WTC11 (cell line): ENCODE data around the gene KRTAP5-2. TPM values are rescaled to one million over a fixed set of nuclear protein-coding genes. Genes with fewer than 3 reads are reported as not detected.

ENCODE experiments used
- ATAC-seq: fragments of 200-7000 bp; cut with Tn5 transposase; 2 replicates; pipeline ENCODE4 v1.10.0; 2021; ENCODE audit warnings: mild to moderate bottlenecking, moderate library complexity
- CTCF ChIA-PET: fragments of 300-600 bp; sonication (Branson Sonifier 250); formaldehyde crosslinking; loops from one replicate; lab custom pipeline; 2021; ENCODE audit warnings: antibody characterized with exemption; lab: Charles Lee
- POLR2A ChIA-PET: fragments of 350-600 bp; sonication (Branson Sonifier 250); formaldehyde crosslinking; loops from one replicate; lab custom pipeline; 2021; ENCODE audit warnings: antibody characterized with exemption; lab: Charles Lee
- DNase-seq: peaks from one replicate; pipeline ENCODE4 v3.0.0; 2021; ENCODE audit warnings: low spot score
- H3K27ac Mint-ChIP-seq: 2 replicates; pipeline ENCODE4 v1.8.0; 2021; ENCODE audit warnings: mixed read lengths
- H3K27me3 Mint-ChIP-seq: 2 replicates; pipeline ENCODE4 v1.8.0; 2021; ENCODE audit warnings: low read depth, mild to moderate bottlenecking, moderate library complexity, mixed read lengths
- H3K36me3 Mint-ChIP-seq: 2 replicates; pipeline ENCODE4 v1.8.0; 2021; ENCODE audit warnings: mixed read lengths
- H3K4me1 Mint-ChIP-seq: 2 replicates; pipeline ENCODE4 v1.8.0; 2022; ENCODE audit warnings: mixed read lengths
- H3K4me3 Mint-ChIP-seq: 2 replicates; pipeline ENCODE4 v1.8.0; 2021; ENCODE audit warnings: mild to moderate bottlenecking, moderate library complexity, mixed read lengths
- H3K9me3 Mint-ChIP-seq: 2 replicates; pipeline ENCODE4 v1.8.0; 2021; ENCODE audit warnings: mixed read lengths
- EMX1 ChIP-seq: fragments of 250-450 bp; sonication (Bioruptor Pico); IDR thresholded peaks from 2 replicates; pipeline ENCODE4 v1.8.0; 2021; ENCODE audit warnings: mild to moderate bottlenecking
- FOXJ3 ChIP-seq: sonication (generic); formaldehyde crosslinking; IDR thresholded peaks from 2 replicates; pipeline ENCODE4 v1.9.0; 2021; ENCODE audit warnings: missing genetic modification reagents, mild to moderate bottlenecking, borderline replicate concordance
- FOXP1 ChIP-seq: sonication (generic); formaldehyde crosslinking; IDR thresholded peaks from 2 replicates; pipeline ENCODE4 v1.8.0; 2022; ENCODE audit warnings: missing genetic modification reagents, mild to moderate bottlenecking, moderate library complexity, borderline replicate concordance
- GABPB1 ChIP-seq: sonication (generic); formaldehyde crosslinking; IDR thresholded peaks from 2 replicates; pipeline ENCODE4 v1.8.1; 2023; ENCODE audit warnings: mild to moderate bottlenecking, missing genetic modification reagents
- GTF2I ChIP-seq: fragments of 250-450 bp; sonication (Bioruptor Pico); conservative IDR thresholded peaks from 2 replicates; pipeline ENCODE4 v1.4.0; 2021; ENCODE audit warnings: mild to moderate bottlenecking
- MXD4 ChIP-seq: fragments of 250-450 bp; sonication (Bioruptor Pico); IDR thresholded peaks from 2 replicates; pipeline ENCODE4 v1.8.0; 2021; ENCODE audit warnings: mild to moderate bottlenecking, moderate library complexity, borderline replicate concordance
- MYBL2 ChIP-seq: sonication (generic); formaldehyde crosslinking; IDR thresholded peaks from 2 replicates; pipeline ENCODE4 v1.8.1; 2023; ENCODE audit warnings: mild to moderate bottlenecking, moderate library complexity, missing genetic modification reagents
- RORB ChIP-seq: fragments of 250-450 bp; sonication (Bioruptor Pico); IDR thresholded peaks from 2 replicates; pipeline ENCODE4 v1.9.0; 2021; ENCODE audit warnings: mild to moderate bottlenecking
- SMAD4 ChIP-seq: sonication (generic); formaldehyde crosslinking; IDR thresholded peaks from 2 replicates; pipeline ENCODE4 v1.8.0; 2022; ENCODE audit warnings: mild to moderate bottlenecking, missing genetic modification reagents
- SP1 ChIP-seq: sonication (generic); formaldehyde crosslinking; conservative IDR thresholded peaks from 2 replicates; pipeline ENCODE4 v1.8.1; 2022; ENCODE audit warnings: missing genetic modification reagents
- TCF7 ChIP-seq: sonication (generic); formaldehyde crosslinking; IDR thresholded peaks from 2 replicates; pipeline ENCODE4 v1.8.0; 2022; ENCODE audit warnings: mild to moderate bottlenecking, low read depth, missing genetic modification reagents, moderate library complexity
- ZNF121 ChIP-seq: sonication (generic); formaldehyde crosslinking; IDR thresholded peaks from 2 replicates; pipeline ENCODE4 v1.8.0; 2023; ENCODE audit warnings: missing genetic modification reagents
- ZNF232 ChIP-seq: sonication (generic); formaldehyde crosslinking; IDR thresholded peaks from 2 replicates; pipeline ENCODE4 v1.8.0; 2022; ENCODE audit warnings: mild to moderate bottlenecking, missing genetic modification reagents
- ZNF263 ChIP-seq: sonication (generic); formaldehyde crosslinking; IDR thresholded peaks from 2 replicates; pipeline ENCODE4 v1.8.1; 2022; ENCODE audit warnings: low read depth, mild to moderate bottlenecking, moderate library complexity, missing genetic modification reagents
- ZNF317 ChIP-seq: sonication (generic); formaldehyde crosslinking; IDR thresholded peaks from 2 replicates; pipeline ENCODE4 v1.8.1; 2023; ENCODE audit warnings: low read depth, mild to moderate bottlenecking, moderate library complexity, missing genetic modification reagents, borderline replicate concordance
- total RNA-seq: library from RNA; stranded (reverse); gene quantifications from 3 replicates; pipeline ENCODE4 v1.2.3, GENCODE V29; 2021
- TF ChIP-seq, protein P1 (sequence below): sonication (generic); formaldehyde crosslinking; IDR thresholded peaks from 2 replicates; pipeline ENCODE4 v1.8.0; 2022; ENCODE audit warnings: mild to moderate bottlenecking, missing genetic modification reagents
- TF ChIP-seq, protein P2 (sequence below): sonication (generic); formaldehyde crosslinking; IDR thresholded peaks from 2 replicates; pipeline ENCODE4 v1.8.1; 2023; ENCODE audit warnings: mild to moderate bottlenecking, missing genetic modification reagents, borderline replicate concordance
- TF ChIP-seq, protein P3 (sequence below): sonication (generic); formaldehyde crosslinking; IDR thresholded peaks from 2 replicates; pipeline ENCODE4 v1.8.1; 2022; ENCODE audit warnings: low read depth, missing genetic modification reagents, borderline replicate concordance
- TF ChIP-seq, protein P4 (sequence below): fragments of 250-450 bp; sonication (Bioruptor Pico); IDR thresholded peaks from 2 replicates; pipeline ENCODE4 v1.9.0; 2021; ENCODE audit warnings: mild to moderate bottlenecking, borderline replicate concordance

Gene KRTAP5-2
- total RNA-seq, 1 experiment from 2014 or later = not detected

DNA sequence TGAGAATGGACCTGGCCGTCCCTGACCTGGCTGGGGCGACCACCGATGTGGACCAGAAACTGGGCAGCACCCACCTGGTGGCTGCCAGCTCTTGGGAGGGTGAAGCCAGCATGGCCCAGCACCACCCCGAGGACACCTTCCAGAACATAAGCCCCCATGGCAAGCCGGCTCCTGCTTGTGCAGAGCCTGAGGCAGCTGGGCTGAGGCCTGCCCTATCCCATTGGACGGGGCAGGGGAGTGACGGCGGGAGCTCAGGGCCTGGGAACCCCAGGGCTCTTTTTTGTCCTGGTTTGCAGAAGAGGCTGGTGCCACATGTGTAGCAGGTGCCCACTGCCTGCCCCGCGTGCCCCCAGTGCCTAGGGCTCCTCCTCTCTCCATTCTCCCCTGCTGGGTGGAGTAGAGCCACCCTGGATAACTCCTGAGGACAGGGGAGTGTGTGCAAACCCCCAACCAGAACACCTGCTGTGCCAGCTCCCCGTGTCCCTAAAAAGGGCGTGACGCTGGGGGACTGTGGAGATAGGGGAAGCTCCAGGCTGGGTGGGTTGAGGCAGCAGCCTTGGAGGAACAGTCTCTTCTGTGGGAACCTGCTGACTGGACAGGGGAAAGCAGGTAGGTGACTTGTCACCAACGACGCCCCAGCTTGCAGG is 38.0 kb downstream of the KRTAP5-2 start:
- no peak for DNase-seq
- H3K4me1 Mint-ChIP-seq = peaks cover 19% of the 10 kb centered on the region

DNA sequence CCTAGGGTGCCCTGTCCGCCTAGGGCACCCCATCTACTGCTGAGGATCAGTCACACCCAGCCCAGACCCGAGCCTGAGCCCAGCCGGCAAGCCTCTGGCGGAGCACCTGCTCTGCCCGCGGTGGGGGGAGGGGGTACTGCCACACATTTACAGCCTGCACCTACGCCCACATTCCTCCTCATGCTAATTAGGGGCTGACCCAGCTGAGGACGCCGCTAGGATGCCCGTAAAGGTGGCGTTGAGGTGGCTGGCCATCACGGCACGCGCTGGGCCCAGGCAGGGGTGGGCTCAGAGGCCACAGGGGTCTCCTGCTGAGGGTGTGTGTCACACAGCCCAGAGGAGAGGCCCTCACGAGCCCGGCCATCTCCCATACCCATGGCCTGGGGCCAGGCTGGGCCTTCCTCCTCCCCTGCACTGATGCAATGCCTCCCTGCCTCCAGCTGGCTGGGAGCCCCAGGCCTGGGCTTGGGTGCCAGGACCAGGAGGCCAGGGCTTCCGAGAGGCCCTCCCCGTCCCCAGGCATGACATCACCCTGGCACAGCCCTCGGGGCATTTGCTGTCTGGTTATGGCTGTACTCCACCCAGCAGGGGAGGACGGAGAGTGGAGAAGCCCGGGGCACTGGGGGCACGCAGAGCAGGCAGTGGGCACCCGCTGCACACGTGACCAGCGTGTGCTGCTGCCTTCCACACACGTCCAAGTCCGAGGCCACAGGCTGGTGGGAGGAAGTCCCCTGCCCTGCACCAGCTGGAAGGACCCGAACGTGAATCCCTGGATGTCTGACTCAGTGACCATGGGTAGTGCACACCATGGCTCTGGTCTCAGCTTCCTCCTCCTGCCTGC is 38.8 kb downstream of the KRTAP5-2 start:
- H3K4me1 Mint-ChIP-seq = peaks cover 20% of the 10 kb centered on the region
- no peak overlapping the region for H3K4me3 Mint-ChIP-seq
- no peaks in the 10 kb centered on the region for H3K36me3 Mint-ChIP-seq
- POLR2A ChIA-PET = interaction anchor here (0.8 to 3.2 kb wide), 3 partner anchors 11 to 15 kb away, joined by 3 to 16 read pairs (median 4); no protein-coding TSS in a partner anchor
- no peak overlapping the region for H3K27ac Mint-ChIP-seq
- TF ChIP-seq SP1 (CRISPR knock-in tag) (peak; percentile 48; the same call in 1 of the 2 replicates), FOXJ3 (CRISPR knock-in tag) (no peak)
- CTCF ChIA-PET = interaction anchor here (1.3 to 9.0 kb wide), 5 partner anchors 11 to 54 kb away, joined by 3 to 167 read pairs (median 20); no protein-coding TSS in a partner anchor
- no peaks in the 10 kb centered on the region for H3K9me3 Mint-ChIP-seq
- peak; percentile 75 for DNase-seq
- peak; percentile 41 for ATAC-seq
- H3K27me3 Mint-ChIP-seq = peaks cover 56% of the 10 kb centered on the region

More for the DNA sequence above, 38.0 kb downstream of the KRTAP5-2 start:
- Mint-ChIP-seq H3K27me3 (peaks cover 51% of the 10 kb centered on the region), H3K27ac (no peak overlapping the region), H3K4me3 (no peak overlapping the region), H3K36me3 (no peaks in the 10 kb centered on the region), H3K9me3 (no peaks in the 10 kb centered on the region)
- ChIA-PET POLR2A (interaction anchor here (0.8 to 3.2 kb wide), 3 partner anchors 12 to 14 kb away, joined by 3 to 16 read pairs (median 4); no protein-coding TSS in a partner anchor), CTCF (interaction anchor here (0.7 to 9.0 kb wide), 4 partner anchors 12 to 80 kb away, joined by 3 to 167 read pairs (median 38); no protein-coding TSS in a partner anchor)
- TF ChIP-seq, protein P1, sequence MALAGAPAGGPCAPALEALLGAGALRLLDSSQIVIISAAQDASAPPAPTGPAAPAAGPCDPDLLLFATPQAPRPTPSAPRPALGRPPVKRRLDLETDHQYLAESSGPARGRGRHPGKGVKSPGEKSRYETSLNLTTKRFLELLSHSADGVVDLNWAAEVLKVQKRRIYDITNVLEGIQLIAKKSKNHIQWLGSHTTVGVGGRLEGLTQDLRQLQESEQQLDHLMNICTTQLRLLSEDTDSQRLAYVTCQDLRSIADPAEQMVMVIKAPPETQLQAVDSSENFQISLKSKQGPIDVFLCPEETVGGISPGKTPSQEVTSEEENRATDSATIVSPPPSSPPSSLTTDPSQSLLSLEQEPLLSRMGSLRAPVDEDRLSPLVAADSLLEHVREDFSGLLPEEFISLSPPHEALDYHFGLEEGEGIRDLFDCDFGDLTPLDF = no peak
- TF ChIP-seq ZNF263 (CRISPR knock-in tag) = no peak
- no peak for TF ChIP-seq MYBL2 (CRISPR knock-in tag)
- TF ChIP-seq, protein P2, sequence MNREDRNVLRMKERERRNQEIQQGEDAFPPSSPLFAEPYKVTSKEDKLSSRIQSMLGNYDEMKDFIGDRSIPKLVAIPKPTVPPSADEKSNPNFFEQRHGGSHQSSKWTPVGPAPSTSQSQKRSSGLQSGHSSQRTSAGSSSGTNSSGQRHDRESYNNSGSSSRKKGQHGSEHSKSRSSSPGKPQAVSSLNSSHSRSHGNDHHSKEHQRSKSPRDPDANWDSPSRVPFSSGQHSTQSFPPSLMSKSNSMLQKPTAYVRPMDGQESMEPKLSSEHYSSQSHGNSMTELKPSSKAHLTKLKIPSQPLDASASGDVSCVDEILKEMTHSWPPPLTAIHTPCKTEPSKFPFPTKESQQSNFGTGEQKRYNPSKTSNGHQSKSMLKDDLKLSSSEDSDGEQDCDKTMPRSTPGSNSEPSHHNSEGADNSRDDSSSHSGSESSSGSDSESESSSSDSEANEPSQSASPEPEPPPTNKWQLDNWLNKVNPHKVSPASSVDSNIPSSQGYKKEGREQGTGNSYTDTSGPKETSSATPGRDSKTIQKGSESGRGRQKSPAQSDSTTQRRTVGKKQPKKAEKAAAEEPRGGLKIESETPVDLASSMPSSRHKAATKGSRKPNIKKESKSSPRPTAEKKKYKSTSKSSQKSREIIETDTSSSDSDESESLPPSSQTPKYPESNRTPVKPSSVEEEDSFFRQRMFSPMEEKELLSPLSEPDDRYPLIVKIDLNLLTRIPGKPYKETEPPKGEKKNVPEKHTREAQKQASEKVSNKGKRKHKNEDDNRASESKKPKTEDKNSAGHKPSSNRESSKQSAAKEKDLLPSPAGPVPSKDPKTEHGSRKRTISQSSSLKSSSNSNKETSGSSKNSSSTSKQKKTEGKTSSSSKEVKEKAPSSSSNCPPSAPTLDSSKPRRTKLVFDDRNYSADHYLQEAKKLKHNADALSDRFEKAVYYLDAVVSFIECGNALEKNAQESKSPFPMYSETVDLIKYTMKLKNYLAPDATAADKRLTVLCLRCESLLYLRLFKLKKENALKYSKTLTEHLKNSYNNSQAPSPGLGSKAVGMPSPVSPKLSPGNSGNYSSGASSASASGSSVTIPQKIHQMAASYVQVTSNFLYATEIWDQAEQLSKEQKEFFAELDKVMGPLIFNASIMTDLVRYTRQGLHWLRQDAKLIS (CRISPR knock-in tag) = no peak
- no peak for TF ChIP-seq ZNF232
- TF ChIP-seq FOXP1 = no peak
- TF ChIP-seq SMAD4 = no peak
- no peak for TF ChIP-seq EMX1 (CRISPR knock-in tag)
- ATAC-seq = no peak

DNA sequence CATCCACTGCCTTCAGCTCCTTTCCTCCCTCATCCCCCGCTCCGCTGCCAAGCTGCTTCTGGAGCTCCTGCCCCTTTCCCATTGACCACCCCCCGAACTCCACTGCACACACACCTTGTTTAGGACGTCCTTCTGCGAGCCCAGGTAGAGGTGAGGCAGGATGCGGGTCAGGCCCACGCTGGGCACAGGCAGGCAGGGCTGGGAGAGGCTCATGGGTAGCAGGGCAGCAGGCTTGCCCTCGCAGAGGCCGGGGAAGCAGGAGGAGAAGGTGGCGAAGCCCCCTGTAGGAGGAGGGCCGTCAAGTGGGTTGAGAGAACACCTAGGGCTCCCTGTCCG is 39.4 kb downstream of the KRTAP5-2 start:
- POLR2A ChIA-PET = interaction anchor here (1.3 to 3.2 kb wide), 2 partner anchors 10 to 15 kb away, joined by 4 to 16 read pairs; no protein-coding TSS in a partner anchor
- no peak overlapping the region for H3K27ac Mint-ChIP-seq
- peaks cover 62% of the 10 kb centered on the region for H3K27me3 Mint-ChIP-seq
- H3K9me3 Mint-ChIP-seq = no peaks in the 10 kb centered on the region
- no peak overlapping the region for H3K4me3 Mint-ChIP-seq
- CTCF ChIA-PET = interaction anchor here (0.9 to 9.0 kb wide), 11 partner anchors 9 to 169 kb away, joined by 3 to 167 read pairs (median 4); partner anchors contain the start of genes BRSK2, DUSP8 and KRTAP5-5
- H3K36me3 Mint-ChIP-seq = no peaks in the 10 kb centered on the region
- peaks cover 23% of the 10 kb centered on the region for H3K4me1 Mint-ChIP-seq
- ATAC-seq = no peak
- DNase-seq = no peak
- TF ChIP-seq GABPB1 (CRISPR knock-in tag) (no peak), TCF7 (no peak), GTF2I (CRISPR knock-in tag) (no peak), MXD4 (CRISPR knock-in tag) (no peak), ZNF232 (no peak), FOXP1 (no peak), RORB (CRISPR knock-in tag) (no peak), ZNF317 (CRISPR knock-in tag) (no peak), ZNF121 (CRISPR knock-in tag) (no peak), EMX1 (CRISPR knock-in tag) (no peak)
- TF ChIP-seq, protein P3, sequence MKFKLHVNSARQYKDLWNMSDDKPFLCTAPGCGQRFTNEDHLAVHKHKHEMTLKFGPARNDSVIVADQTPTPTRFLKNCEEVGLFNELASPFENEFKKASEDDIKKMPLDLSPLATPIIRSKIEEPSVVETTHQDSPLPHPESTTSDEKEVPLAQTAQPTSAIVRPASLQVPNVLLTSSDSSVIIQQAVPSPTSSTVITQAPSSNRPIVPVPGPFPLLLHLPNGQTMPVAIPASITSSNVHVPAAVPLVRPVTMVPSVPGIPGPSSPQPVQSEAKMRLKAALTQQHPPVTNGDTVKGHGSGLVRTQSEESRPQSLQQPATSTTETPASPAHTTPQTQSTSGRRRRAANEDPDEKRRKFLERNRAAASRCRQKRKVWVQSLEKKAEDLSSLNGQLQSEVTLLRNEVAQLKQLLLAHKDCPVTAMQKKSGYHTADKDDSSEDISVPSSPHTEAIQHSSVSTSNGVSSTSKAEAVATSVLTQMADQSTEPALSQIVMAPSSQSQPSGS = no peak
- TF ChIP-seq, protein P4, sequence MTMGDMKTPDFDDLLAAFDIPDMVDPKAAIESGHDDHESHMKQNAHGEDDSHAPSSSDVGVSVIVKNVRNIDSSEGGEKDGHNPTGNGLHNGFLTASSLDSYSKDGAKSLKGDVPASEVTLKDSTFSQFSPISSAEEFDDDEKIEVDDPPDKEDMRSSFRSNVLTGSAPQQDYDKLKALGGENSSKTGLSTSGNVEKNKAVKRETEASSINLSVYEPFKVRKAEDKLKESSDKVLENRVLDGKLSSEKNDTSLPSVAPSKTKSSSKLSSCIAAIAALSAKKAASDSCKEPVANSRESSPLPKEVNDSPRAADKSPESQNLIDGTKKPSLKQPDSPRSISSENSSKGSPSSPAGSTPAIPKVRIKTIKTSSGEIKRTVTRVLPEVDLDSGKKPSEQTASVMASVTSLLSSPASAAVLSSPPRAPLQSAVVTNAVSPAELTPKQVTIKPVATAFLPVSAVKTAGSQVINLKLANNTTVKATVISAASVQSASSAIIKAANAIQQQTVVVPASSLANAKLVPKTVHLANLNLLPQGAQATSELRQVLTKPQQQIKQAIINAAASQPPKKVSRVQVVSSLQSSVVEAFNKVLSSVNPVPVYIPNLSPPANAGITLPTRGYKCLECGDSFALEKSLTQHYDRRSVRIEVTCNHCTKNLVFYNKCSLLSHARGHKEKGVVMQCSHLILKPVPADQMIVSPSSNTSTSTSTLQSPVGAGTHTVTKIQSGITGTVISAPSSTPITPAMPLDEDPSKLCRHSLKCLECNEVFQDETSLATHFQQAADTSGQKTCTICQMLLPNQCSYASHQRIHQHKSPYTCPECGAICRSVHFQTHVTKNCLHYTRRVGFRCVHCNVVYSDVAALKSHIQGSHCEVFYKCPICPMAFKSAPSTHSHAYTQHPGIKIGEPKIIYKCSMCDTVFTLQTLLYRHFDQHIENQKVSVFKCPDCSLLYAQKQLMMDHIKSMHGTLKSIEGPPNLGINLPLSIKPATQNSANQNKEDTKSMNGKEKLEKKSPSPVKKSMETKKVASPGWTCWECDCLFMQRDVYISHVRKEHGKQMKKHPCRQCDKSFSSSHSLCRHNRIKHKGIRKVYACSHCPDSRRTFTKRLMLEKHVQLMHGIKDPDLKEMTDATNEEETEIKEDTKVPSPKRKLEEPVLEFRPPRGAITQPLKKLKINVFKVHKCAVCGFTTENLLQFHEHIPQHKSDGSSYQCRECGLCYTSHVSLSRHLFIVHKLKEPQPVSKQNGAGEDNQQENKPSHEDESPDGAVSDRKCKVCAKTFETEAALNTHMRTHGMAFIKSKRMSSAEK (CRISPR knock-in tag) = no peak
